K562 (cell line): ENCODE results near the gene DSP. TPM values are rescaled to one million over a fixed set of nuclear protein-coding genes. Genes with fewer than 3 reads are reported as not detected.

Source experiments
- ARID1B ChIP-seq: fragments of 450-650 bp; IDR thresholded peaks from 2 replicates; pipeline ENCODE4 v1.6.1; 2016; ENCODE audit warnings: antibody characterized with exemption, mild to moderate bottlenecking, inconsistent platforms
- ATF7 ChIP-seq: fragments of 450-650 bp; IDR thresholded peaks from 2 replicates; pipeline ENCODE4 v1.7.1; 2014; ENCODE audit warnings: mild to moderate bottlenecking, moderate library complexity
- CBFA2T2 ChIP-seq: fragments of 450-650 bp; conservative IDR thresholded peaks from 2 replicates; pipeline ENCODE4 v1.6.1; 2017; ENCODE audit warnings: mild to moderate bottlenecking
- CBFA2T3 ChIP-seq: fragments of 450-650 bp; IDR thresholded peaks from 2 replicates; pipeline ENCODE4 v1.6.1; 2017
- CBX5 ChIP-seq: IDR thresholded peaks from 2 replicates; pipeline ENCODE4 v1.6.1; 2014; ENCODE audit warnings: low read depth, borderline replicate concordance
- CHD1 ChIP-seq: fragments of 200-600 bp; sonication (generic); IDR thresholded peaks from one replicate; pipeline ENCODE4 v1.6.1; 2012; ENCODE audit warnings: mild to moderate bottlenecking, moderate library complexity, low read length, inconsistent platforms
- CLOCK ChIP-seq: fragments of 250-450 bp; sonication (Bioruptor Pico); IDR thresholded peaks from 2 replicates; pipeline ENCODE4 v1.4.0; 2020; ENCODE audit warnings: mild to moderate bottlenecking, moderate library complexity, borderline replicate concordance
- DPF2 ChIP-seq: fragments of 450-650 bp; IDR thresholded peaks from 2 replicates; pipeline ENCODE4 v1.6.1; 2016
- IRF9 ChIP-seq: fragments of 450-650 bp; IDR thresholded peaks from 2 replicates; pipeline ENCODE4 v1.6.1; 2016; ENCODE audit warnings: missing biosample characterization, missing genetic modification characterization
- JUND ChIP-seq, 2 experiments: IDR thresholded peaks; 2 replicates in 1 of 2; 3 replicates in 1 of 2; pipeline ENCODE4 v1.6.1; 2011; ENCODE audit warnings: borderline replicate concordance in 2 of 2, low read depth in 2 of 2, low read length in 2 of 2, improper control_type of control experiment in 1 of 2, missing biosample characterization in 1 of 2, missing genetic modification characterization in 1 of 2, missing genetic modification reagents in 1 of 2
- KDM5B ChIP-seq: fragments of 200-600 bp; sonication (generic); IDR thresholded peaks from 2 replicates; pipeline ENCODE4 v1.6.1; 2012; ENCODE audit warnings: low read depth, mild to moderate bottlenecking, moderate library complexity, low read length, control low read depth, inconsistent platforms; ENCODE audit not compliant: insufficient replicate concordance
- NONO ChIP-seq, 2 experiments: fragments of 200-400 bp in 1 of 2; fragments of 450-650 bp in 1 of 2; formaldehyde crosslinking in 1 of 2; IDR thresholded peaks; 2 replicates each; pipeline ENCODE4 v1.6.1; 2017; ENCODE audit warnings: low read depth in 2 of 2, mild to moderate bottlenecking in 2 of 2, moderate library complexity in 2 of 2, low read length in 1 of 2
- PBX2 ChIP-seq, 2 experiments: IDR thresholded peaks in 1 of 2; conservative IDR thresholded peaks in 1 of 2; 2 replicates each; pipeline ENCODE4 v1.6.1; 2016; ENCODE audit warnings: low read depth in 2 of 2, mild to moderate bottlenecking in 1 of 2, missing compliant biosample characterization in 1 of 2, missing genetic modification characterization in 1 of 2, moderate library complexity in 1 of 2
- PHB ChIP-seq: fragments of 250-450 bp; sonication (Bioruptor Pico); IDR thresholded peaks from 2 replicates; pipeline ENCODE4 v1.5.0; 2021
- RB1 ChIP-seq: fragments of 450-650 bp; IDR thresholded peaks from 2 replicates; pipeline ENCODE4 v1.6.1; 2017; ENCODE audit warnings: low read depth, mild to moderate bottlenecking
- TFAP4 ChIP-seq: sonication (generic); formaldehyde crosslinking; IDR thresholded peaks from 2 replicates; pipeline ENCODE4 v1.8.0; 2022; ENCODE audit warnings: missing genetic modification reagents, mild to moderate bottlenecking, moderate library complexity, borderline replicate concordance
- THAP7 ChIP-seq: fragments of 250-450 bp; sonication (Bioruptor Pico); IDR thresholded peaks from 2 replicates; pipeline ENCODE4 v1.5.0; 2021
- TRIM24 ChIP-seq, 2 experiments: fragments of 450-650 bp; IDR thresholded peaks; 2 replicates each; pipeline ENCODE4 v1.6.1; 2016
- ZNF75A ChIP-seq: fragments of 450-650 bp; formaldehyde crosslinking; IDR thresholded peaks from 2 replicates; pipeline ENCODE4 v1.4.0; 2020; ENCODE audit warnings: mild to moderate bottlenecking
- polyA plus RNA-seq, 8 experiments: library from polyadenylated mRNA; depleted of rRNA in 4 of 8; stranded (reverse) in 5 of 8; unstranded in 3 of 8; fragments of >200 nt; fragmentation: Nextera tagmentation in 2 of 8; fragmentation: Illumina TruSeq in 1 of 8; extraction: Ambion mirVana in 2 of 8; extraction: Trizol in 1 of 8; gene quantifications; 2 replicates each; pipeline versions ENCODE4 v1.2.1 to v1.2.3, GENCODE V29; 2011 to 2014; ENCODE audit warnings: inconsistent platforms in 1 of 8, missing spikeins in 1 of 8
- total RNA-seq, 7 experiments: library from RNA; depleted of rRNA in 6 of 7; stranded (reverse); fragments of >200 nt in 6 of 7; fragmentation: Illumina TruSeq in 2 of 7; extraction: Trizol in 2 of 7; gene quantifications; 2 replicates each; pipeline versions ENCODE4 v1.2.1 to v1.2.3, GENCODE V29; 2011 to 2021; ENCODE audit warnings: low replicate concordance in 1 of 7

The DSP gene
- total and polyA plus RNA-seq, 9 of the 15 experiments (the other 6 are each of a cell fraction or from before 2014, with no cell fraction given), result under 0.01 to 0.24 (median 0.03) TPM; not detected in 2

- TF ChIP-seq JUND (IDR thresholded peaks at IDR 0.05; ENCODE audit: borderline replicate concordance, low read depth, low read length) (no peak), JUND (tag; IDR thresholded peaks at IDR 0.05; ENCODE audit: borderline replicate concordance, low read depth, low read length) (peak; percentile 49; the same call in 1 of the 3 replicates), THAP7 (CRISPR knock-in tag) (no peak), IRF9 (tag) (no peak), TRIM24 (IDR thresholded peaks at IDR 0.05) (peak in 1 of 2 experiments; percentile 49; a peak in 2 of 4 replicates), NONO (IDR thresholded peaks at IDR 0.05; ENCODE audit: low read depth in 2 of 2, low read length in 1 of 2) (no peak), DPF2 (0 out of 2 replicates have a peak, but pooled peaks have one; percentile 27), ZNF75A (CRISPR knock-in tag) (no peak), PHB (CRISPR knock-in tag) (no peak), ARID1B (peak; percentile 76), TFAP4 (peak; percentile 72), CBX5 (no peak), CHD1 (no peak), CBFA2T2 (peak; percentile 65), CLOCK (CRISPR knock-in tag) (no peak), CBFA2T3 (peak; percentile 79), KDM5B (no peak), RB1 (no peak), PBX2 (CRISPR knock-in tag; IDR thresholded peaks at IDR 0.05; ENCODE audit: low read depth) (no peak), PBX2 (tag; conservative IDR thresholded peaks at IDR 0.05; ENCODE audit: low read depth) (no peak), ATF7 (peak; percentile 65)
Observed at GRCh38 chr6:7561153-7561964, 19.9 kb downstream of the DSP start (continued).
